Breast epithelium (tissue), 4 donors: Measurements from ENCODE around the gene POLR2F. TPM values are rescaled to one million over a fixed set of nuclear protein-coding genes. Genes with fewer than 3 reads are reported as not detected.

ENCODE experiments used
- DNase-seq, 2 donors: peaks; one replicate each; pipeline ENCODE4 v3.0.0-alpha.2; 2019; ENCODE audit warnings: low spot score in 2 of 2
- H3K27ac ChIP-seq, 2 donors: fragments of 200-600 bp; sonication (generic) in 1 of 2; one replicate each; pipeline ENCODE4 v1.5.1; 2016 to 2019; ENCODE audit warnings: mild to moderate bottlenecking in 1 of 2
- H3K27me3 ChIP-seq, 2 donors: fragments of 200-600 bp; sonication (generic) in 1 of 2; one replicate each; pipeline versions ENCODE4 v1.5.1 to v1.6.0; 2017 to 2019; ENCODE audit warnings: control low read depth in 1 of 2, mild to moderate bottlenecking in 1 of 2
- H3K36me3 ChIP-seq: fragments of 200-600 bp; one replicate; pipeline ENCODE4 v1.5.1; 2019
- H3K4me1 ChIP-seq, 2 donors: fragments of 200-600 bp; sonication (generic); one replicate each; pipeline ENCODE4 v1.5.1; 2016 to 2019; ENCODE audit warnings: control low read depth in 1 of 2
- H3K4me3 ChIP-seq, 3 donors: fragments of 200-600 bp; sonication (generic); 1 replicate in 2 of 3; 2 replicates in 1 of 3; pipeline ENCODE4 v1.5.1; 2016 to 2019; ENCODE audit warnings: mild to moderate bottlenecking in 3 of 3, moderate library complexity in 2 of 3
- H3K9me3 ChIP-seq, 2 donors: fragments of 200-600 bp; sonication (generic) in 1 of 2; one replicate each; pipeline ENCODE4 v1.5.1; 2016 to 2019; ENCODE audit warnings: control low read depth in 1 of 2
- POLR2A ChIP-seq: fragments of 450-650 bp; IDR thresholded peaks from one replicate; pipeline ENCODE4 v1.6.1; 2016; ENCODE audit warnings: antibody characterized with exemption, mild to moderate bottlenecking, moderate library complexity
- POLR2AphosphoS5 ChIP-seq, 3 donors: sonication (generic); formaldehyde crosslinking; IDR thresholded peaks; one replicate each; pipeline ENCODE4 v1.6.1; 2017; ENCODE audit warnings: antibody characterized with exemption in 3 of 3
- intact Hi-C: fragments of 100-400 bp; cut with DNase I; formaldehyde crosslinking; loops from one replicate; pipeline ENCODE4 v1.15.1; 2023; ENCODE audit warnings: low total_unique reads
- total RNA-seq, 3 donors: library from RNA; depleted of rRNA; stranded (reverse); fragments of >200 nt; gene quantifications; one replicate each; pipeline ENCODE4 v1.1.0, GENCODE V29; 2016
- TF ChIP-seq, protein P1 (sequence below), 3 donors: fragments of 450-650 bp; IDR thresholded peaks; one replicate each; pipeline ENCODE4 v1.5.1; 2016 to 2017; ENCODE audit warnings: antibody characterized with exemption in 3 of 3, mild to moderate bottlenecking in 3 of 3, moderate library complexity in 3 of 3

Gene POLR2F
- total RNA-seq, 3 donors from 2014 or later, result 66.7 to 93.7 (median 82.4) TPM

DNA sequence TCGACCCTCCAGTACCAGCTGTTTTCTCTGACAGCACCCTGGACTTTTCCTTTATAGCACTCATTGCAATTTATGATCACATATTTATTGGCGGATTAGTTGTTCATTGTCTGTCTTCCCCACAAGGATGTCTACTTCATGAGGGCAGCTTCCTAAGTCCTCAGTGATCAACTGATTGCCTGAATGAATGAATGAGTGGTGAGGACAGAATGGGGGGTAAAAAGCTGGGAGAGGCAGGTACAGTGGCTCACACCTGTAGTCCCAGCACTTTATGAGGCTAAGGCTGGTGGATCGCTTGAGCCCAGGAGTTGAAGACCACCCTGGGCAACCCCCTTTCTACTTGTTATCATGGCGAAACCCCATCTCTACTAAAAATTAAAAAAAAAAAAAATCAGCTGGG lies 42.0 kb downstream of the POLR2F start:
- Histone ChIP-seq H3K4me1 (peaks cover 5 to 15% of the 10 kb centered on the region in 2 donors), H3K27me3 (no peaks in the 10 kb centered on the region), H3K27ac (peak overlapping the region; percentile 92 to 93), H3K9me3 (no peaks in the 10 kb centered on the region), H3K4me3 (no peak overlapping the region), H3K36me3 (no peaks in the 10 kb centered on the region)
- DNase-seq, result no peak
- intact Hi-C loops, result no loop called here
- TF ChIP-seq POLR2A (no peak), POLR2AphosphoS5 (IDR thresholded peaks at IDR 0.05) (no peak)
- TF ChIP-seq, protein P1, sequence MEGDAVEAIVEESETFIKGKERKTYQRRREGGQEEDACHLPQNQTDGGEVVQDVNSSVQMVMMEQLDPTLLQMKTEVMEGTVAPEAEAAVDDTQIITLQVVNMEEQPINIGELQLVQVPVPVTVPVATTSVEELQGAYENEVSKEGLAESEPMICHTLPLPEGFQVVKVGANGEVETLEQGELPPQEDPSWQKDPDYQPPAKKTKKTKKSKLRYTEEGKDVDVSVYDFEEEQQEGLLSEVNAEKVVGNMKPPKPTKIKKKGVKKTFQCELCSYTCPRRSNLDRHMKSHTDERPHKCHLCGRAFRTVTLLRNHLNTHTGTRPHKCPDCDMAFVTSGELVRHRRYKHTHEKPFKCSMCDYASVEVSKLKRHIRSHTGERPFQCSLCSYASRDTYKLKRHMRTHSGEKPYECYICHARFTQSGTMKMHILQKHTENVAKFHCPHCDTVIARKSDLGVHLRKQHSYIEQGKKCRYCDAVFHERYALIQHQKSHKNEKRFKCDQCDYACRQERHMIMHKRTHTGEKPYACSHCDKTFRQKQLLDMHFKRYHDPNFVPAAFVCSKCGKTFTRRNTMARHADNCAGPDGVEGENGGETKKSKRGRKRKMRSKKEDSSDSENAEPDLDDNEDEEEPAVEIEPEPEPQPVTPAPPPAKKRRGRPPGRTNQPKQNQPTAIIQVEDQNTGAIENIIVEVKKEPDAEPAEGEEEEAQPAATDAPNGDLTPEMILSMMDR (IDR thresholded peaks at IDR 0.05), result no peak

DNA sequence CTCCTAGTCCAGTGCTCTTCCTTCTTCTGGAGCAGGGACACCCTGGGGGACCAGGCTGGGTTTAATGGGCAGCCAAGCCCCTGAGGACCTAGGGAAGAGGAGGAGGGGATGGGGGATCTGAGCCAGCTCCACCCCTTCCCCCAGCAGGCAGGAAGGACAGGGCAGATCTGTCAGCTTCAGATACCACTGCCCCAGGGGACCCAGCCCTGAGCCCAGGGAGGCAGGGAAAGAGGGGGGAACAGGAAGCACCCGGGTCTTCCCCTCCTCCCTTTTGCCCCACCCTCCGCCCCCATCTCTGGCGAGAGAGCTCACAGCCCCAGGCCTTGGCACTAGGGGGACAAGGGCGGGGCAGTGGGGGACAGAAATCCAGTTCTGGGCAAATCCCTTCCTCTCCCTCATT lies 42.6 kb downstream of the POLR2F start:
- peaks cover 5 to 11% of the 10 kb centered on the region in 2 donors for H3K4me1 ChIP-seq
- no peaks in the 10 kb centered on the region for H3K9me3 ChIP-seq
- H3K4me3 ChIP-seq, result peak overlapping the region in 1 of 3 donors; percentile 33
- no peaks in the 10 kb centered on the region for H3K36me3 ChIP-seq
- H3K27me3 ChIP-seq, result no peaks in the 10 kb centered on the region
- H3K27ac ChIP-seq, result peak overlapping the region; percentile 92 to 93
- TF ChIP-seq, protein P1 (IDR thresholded peaks at IDR 0.05), result no peak
- peak in 1 of 3 donors; percentile 50 for TF ChIP-seq POLR2AphosphoS5 (IDR thresholded peaks at IDR 0.05)
- peak; percentile 65 to 90 for DNase-seq
- intact Hi-C loops, result no loop called here

DNA sequence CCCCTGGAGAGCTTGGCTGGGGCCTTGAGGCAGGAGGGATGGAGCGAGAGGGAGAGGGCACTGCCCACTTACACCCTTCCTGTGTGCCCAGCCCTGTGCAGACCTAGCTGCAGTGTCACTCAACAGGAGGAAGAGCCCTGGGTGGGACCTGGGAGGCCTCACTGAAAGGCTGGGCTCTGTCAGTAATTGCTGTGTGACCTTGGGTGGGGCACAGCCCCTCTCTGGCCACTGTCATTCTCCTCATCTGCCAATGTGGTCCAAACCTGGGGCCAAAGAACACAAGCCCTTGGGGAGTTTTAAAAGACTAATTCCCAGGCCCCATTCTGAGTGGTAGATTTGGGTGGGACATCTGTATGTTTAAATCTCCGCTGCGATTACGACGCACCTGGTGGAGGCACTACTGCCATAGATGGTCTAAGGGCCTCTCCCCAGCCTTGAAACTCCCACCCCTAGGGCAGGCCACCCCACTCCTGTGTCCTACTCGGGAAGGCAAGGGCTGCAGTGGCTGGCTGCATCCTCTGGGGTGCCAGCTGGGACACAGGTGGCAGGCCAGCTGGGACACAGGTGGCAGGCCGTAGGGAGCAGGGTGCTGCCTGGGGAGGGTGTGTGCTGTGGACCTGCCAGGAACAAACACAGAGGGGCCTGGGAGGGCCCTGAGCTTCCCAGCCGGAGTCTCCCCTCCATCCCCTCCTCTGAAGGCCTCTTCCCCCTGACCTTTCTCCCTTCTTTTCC lies 43.2 kb downstream of the POLR2F start:
- intact Hi-C loops, result no loop called here
- H3K27me3 ChIP-seq, result no peaks in the 10 kb centered on the region
- H3K36me3 ChIP-seq, result no peaks in the 10 kb centered on the region
- peak overlapping the region in 2 of 3 donors; percentile 6 to 33 for H3K4me3 ChIP-seq
- no peak for DNase-seq
- no peaks in the 10 kb centered on the region for H3K9me3 ChIP-seq
- H3K4me1 ChIP-seq, result peaks cover 5 to 11% of the 10 kb centered on the region in 2 donors
- H3K27ac ChIP-seq, result peak overlapping the region; percentile 92 to 93
- TF ChIP-seq, protein P1 (IDR thresholded peaks at IDR 0.05), result peak in 2 of 3 donors; percentile 37 to 57
- no peak for TF ChIP-seq POLR2AphosphoS5 (IDR thresholded peaks at IDR 0.05)

DNA sequence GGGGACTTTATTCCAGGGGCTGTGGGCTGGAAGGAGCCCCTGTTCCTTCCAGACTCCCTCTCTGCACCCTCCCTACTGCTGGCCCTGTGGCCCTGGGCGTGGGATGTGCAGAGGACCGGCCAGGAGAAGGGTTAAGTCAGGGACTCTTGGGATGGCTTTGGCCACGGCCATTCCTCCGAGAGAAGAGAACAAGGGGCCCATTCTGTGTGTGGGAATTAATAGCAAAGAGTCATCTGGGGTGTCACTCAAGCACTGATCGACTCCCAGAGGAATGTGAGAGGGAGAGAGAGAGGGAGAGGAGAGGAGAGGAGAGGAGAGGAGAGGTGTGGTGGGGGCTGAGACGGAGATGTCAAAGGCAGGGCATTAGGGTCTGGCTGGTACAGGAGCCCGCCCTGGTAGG lies 45.0 kb downstream of the POLR2F start:
- H3K4me3 ChIP-seq, result peak overlapping the region in 2 of 3 donors; percentile 6 to 44
- peak in 1 of 2 donors; percentile 58 for DNase-seq
- peaks cover 5 to 11% of the 10 kb centered on the region in 2 donors for H3K4me1 ChIP-seq
- intact Hi-C loops, result no loop called here
- TF ChIP-seq, protein P1 (IDR thresholded peaks at IDR 0.05), result no peak
- TF ChIP-seq POLR2AphosphoS5 (IDR thresholded peaks at IDR 0.05), result peak in 1 of 3 donors; percentile 11
- no peak for TF ChIP-seq POLR2A
- H3K27ac ChIP-seq, result peak overlapping the region; percentile 92 to 93
- no peaks in the 10 kb centered on the region for H3K9me3 ChIP-seq
- H3K36me3 ChIP-seq, result no peaks in the 10 kb centered on the region
- H3K27me3 ChIP-seq, result no peaks in the 10 kb centered on the region

DNA sequence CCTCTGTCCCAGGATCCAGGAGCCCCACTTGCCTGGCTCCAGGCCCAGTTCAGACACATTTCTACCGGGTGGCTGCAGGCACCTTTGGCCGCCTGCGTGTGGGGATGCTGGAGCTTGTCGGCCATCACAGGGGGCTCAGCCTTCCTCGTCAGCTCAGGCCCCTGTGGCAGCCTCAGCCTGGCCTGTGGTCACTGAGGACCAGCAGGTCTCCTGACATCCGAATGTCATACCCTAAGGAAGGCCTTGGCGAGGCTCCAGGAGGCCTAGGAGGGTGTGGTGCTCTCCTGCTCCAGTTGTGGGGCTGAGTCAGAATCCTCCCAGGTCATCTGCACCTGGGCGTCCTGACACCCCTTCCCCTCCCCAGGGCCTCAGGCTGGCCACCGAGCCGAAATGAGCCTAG lies 45.7 kb downstream of the POLR2F start:
- no peak overlapping the region for H3K4me3 ChIP-seq
- TF ChIP-seq POLR2A (no peak), POLR2AphosphoS5 (IDR thresholded peaks at IDR 0.05) (no peak)
- TF ChIP-seq, protein P1 (IDR thresholded peaks at IDR 0.05), result no peak
- peak overlapping the region; percentile 92 to 93 for H3K27ac ChIP-seq
- H3K4me1 ChIP-seq, result peaks cover 5 to 11% of the 10 kb centered on the region in 2 donors
- no peaks in the 10 kb centered on the region for H3K36me3 ChIP-seq
- DNase-seq, result no peak
- no peaks in the 10 kb centered on the region for H3K27me3 ChIP-seq
- no peaks in the 10 kb centered on the region for H3K9me3 ChIP-seq
- intact Hi-C loops, result no loop called here
